Measurements from ENCODE around the gene YKT6. TPM values are rescaled to one million over a fixed set of nuclear protein-coding genes. Genes with fewer than 3 reads are reported as not detected.

YKT6 gene
- total RNA-seq, 1 experiment from 2014 or later, result 146 TPM

DNA sequence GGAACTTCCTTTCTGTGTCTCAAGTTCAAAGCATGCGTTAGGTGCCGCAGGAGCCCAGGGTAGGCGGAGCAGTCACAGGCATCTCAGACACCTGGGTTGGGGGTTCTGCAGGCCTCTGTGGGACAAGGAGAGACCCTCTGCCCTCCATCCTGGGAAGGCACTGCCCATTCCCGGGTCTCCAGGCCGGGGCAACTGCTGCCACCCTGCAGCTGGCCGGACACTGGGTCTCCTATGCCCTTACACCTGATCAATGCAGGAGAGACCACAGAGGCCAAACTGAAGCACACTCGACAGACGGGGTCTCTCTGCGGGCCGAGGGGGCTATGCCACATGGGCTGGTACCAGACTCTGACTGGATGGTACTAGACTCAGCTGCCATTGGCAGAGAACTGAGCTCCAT is 36.9 kb downstream of the YKT6 start:
- no peak for DNase-seq
- intact Hi-C loops (cut with micrococcal nuclease; ENCODE audit: unreplicated experiment), result no loop called here
- CTCF ChIA-PET, result no interaction called here
- H3K36me3 Mint-ChIP-seq (ENCODE audit: insufficient read depth, unreplicated experiment), result no peaks in the 10 kb centered on the region
- no peak overlapping the region for H3K4me3 Mint-ChIP-seq (ENCODE audit: low read depth, unreplicated experiment)
- TF ChIP-seq, protein P1, sequence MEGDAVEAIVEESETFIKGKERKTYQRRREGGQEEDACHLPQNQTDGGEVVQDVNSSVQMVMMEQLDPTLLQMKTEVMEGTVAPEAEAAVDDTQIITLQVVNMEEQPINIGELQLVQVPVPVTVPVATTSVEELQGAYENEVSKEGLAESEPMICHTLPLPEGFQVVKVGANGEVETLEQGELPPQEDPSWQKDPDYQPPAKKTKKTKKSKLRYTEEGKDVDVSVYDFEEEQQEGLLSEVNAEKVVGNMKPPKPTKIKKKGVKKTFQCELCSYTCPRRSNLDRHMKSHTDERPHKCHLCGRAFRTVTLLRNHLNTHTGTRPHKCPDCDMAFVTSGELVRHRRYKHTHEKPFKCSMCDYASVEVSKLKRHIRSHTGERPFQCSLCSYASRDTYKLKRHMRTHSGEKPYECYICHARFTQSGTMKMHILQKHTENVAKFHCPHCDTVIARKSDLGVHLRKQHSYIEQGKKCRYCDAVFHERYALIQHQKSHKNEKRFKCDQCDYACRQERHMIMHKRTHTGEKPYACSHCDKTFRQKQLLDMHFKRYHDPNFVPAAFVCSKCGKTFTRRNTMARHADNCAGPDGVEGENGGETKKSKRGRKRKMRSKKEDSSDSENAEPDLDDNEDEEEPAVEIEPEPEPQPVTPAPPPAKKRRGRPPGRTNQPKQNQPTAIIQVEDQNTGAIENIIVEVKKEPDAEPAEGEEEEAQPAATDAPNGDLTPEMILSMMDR (IDR thresholded peaks at IDR 0.05; ENCODE audit: unreplicated experiment), result no peak
- H3K27me3 Mint-ChIP-seq (ENCODE audit: unreplicated experiment), result peaks cover 95% of the 10 kb centered on the region
- H3K9me3 Mint-ChIP-seq (ENCODE audit: low read depth, unreplicated experiment), result no peaks in the 10 kb centered on the region
- no peak overlapping the region for H3K27ac Mint-ChIP-seq (ENCODE audit: unreplicated experiment)
- BruUV-seq (replicated peaks), result no TSS peak
- peaks cover 8% of the 10 kb centered on the region for H3K4me1 Mint-ChIP-seq (ENCODE audit: low read depth, unreplicated experiment)

- no peak for DNase-seq
- H3K4me3 Mint-ChIP-seq (ENCODE audit: low read depth, unreplicated experiment), result no peak overlapping the region
- BruUV-seq (replicated peaks), result no TSS peak
- CTCF ChIA-PET, result no interaction called here
- TF ChIP-seq, protein P1 (IDR thresholded peaks at IDR 0.05; ENCODE audit: unreplicated experiment), result no peak
- H3K27me3 Mint-ChIP-seq (ENCODE audit: unreplicated experiment), result peaks cover 90% of the 10 kb centered on the region
- H3K9me3 Mint-ChIP-seq (ENCODE audit: low read depth, unreplicated experiment), result no peaks in the 10 kb centered on the region
- no peak overlapping the region for H3K27ac Mint-ChIP-seq (ENCODE audit: unreplicated experiment)
- H3K4me1 Mint-ChIP-seq (ENCODE audit: low read depth, unreplicated experiment), result peaks cover 8% of the 10 kb centered on the region
- intact Hi-C loops (cut with micrococcal nuclease; ENCODE audit: unreplicated experiment), result no loop called here
- no peaks in the 10 kb centered on the region for H3K36me3 Mint-ChIP-seq (ENCODE audit: insufficient read depth, unreplicated experiment)
Measured at GRCh38 chr7:44238116-44238695, 37.4 kb downstream of the YKT6 start.

DNA sequence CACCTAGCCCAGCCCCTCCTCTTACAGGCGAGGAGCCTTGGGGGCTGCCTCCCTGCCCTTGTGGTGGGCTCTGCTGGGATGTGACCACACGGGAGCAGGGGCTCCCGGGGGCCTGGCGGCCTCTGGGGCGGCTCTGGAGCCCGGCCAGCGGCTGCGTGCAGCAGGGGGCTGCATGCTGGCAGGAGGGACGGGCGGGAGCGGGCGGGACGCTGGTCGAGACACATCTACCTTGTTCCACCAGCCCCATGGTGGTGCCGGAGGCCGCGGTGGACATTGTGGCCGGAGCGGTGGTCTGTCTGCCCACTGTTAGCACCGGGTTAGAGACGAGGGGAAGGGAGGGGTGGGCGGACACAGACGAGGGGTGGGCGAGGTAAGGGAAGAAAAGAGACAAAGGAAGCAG is 38.6 kb downstream of the YKT6 start:
- intact Hi-C loops (cut with micrococcal nuclease; ENCODE audit: unreplicated experiment), result no loop called here
- Mint-ChIP-seq H3K9me3 (ENCODE audit: low read depth, unreplicated experiment) (no peaks in the 10 kb centered on the region), H3K36me3 (ENCODE audit: insufficient read depth, unreplicated experiment) (no peaks in the 10 kb centered on the region), H3K27ac (ENCODE audit: unreplicated experiment) (no peak overlapping the region), H3K27me3 (ENCODE audit: unreplicated experiment) (peaks cover 83% of the 10 kb centered on the region), H3K4me3 (ENCODE audit: low read depth, unreplicated experiment) (no peak overlapping the region), H3K4me1 (ENCODE audit: low read depth, unreplicated experiment) (peaks cover 8% of the 10 kb centered on the region)
- TF ChIP-seq, protein P1 (IDR thresholded peaks at IDR 0.05; ENCODE audit: unreplicated experiment), result no peak
- BruUV-seq (replicated peaks), result no TSS peak
- CTCF ChIA-PET, result no interaction called here
- DNase-seq, result no peak

DNA sequence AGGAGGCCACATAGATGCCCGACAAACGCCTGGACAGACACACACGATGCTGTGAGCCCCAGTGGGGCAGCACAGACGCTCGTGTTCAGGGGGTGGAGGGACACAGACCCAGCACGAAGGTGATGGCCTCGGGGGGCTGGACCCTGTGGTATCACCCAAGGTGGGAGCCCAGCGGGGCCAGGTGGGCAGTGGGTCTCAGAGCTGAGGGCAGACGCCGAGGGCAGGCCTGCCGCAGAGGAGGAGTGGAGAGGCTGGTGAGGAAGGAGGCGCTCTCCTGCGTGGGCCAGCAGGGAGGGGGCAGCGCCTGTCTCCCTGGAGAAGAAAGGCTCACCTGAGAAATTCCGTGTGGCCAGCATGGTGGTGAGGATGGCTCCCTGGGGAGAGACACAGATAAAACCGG is 39.6 kb downstream of the YKT6 start:
- DNase-seq, result no peak
- CTCF ChIA-PET, result interaction anchor here (0.5 to 1.8 kb wide), 12 partner anchors 17 to 762 kb away, joined by 3 to 15 read pairs (median 4); partner anchors contain the start of genes POLD2 and YKT6
- Mint-ChIP-seq H3K36me3 (ENCODE audit: insufficient read depth, unreplicated experiment) (no peaks in the 10 kb centered on the region), H3K27ac (ENCODE audit: unreplicated experiment) (no peak overlapping the region), H3K4me3 (ENCODE audit: low read depth, unreplicated experiment) (no peak overlapping the region), H3K9me3 (ENCODE audit: low read depth, unreplicated experiment) (no peaks in the 10 kb centered on the region), H3K27me3 (ENCODE audit: unreplicated experiment) (peaks cover 83% of the 10 kb centered on the region), H3K4me1 (ENCODE audit: low read depth, unreplicated experiment) (peaks cover 8% of the 10 kb centered on the region)
- no TSS peak for BruUV-seq (replicated peaks)
- intact Hi-C loops (cut with micrococcal nuclease; ENCODE audit: unreplicated experiment), result loop anchor here (2.0 to 10.0 kb wide), 4 partner anchors 66 to 322 kb away; no protein-coding TSS in a partner anchor
- TF ChIP-seq, protein P1 (IDR thresholded peaks at IDR 0.05; ENCODE audit: unreplicated experiment), result no peak
